ENCODE measurements around the gene RETREG2. TPM values are rescaled to one million over a fixed set of nuclear protein-coding genes. Genes with fewer than 3 reads are reported as not detected.
A peak's percentile ranks its signal among the peaks of the same experiment; 100 is the strongest.

Gene RETREG2
- total RNA-seq, 3 donors from 2014 or later (not counting 1 experiment from before 2014, with no cell fraction given) = 77.0 to 81.9 (median 79.0) TPM

GRCh38 chr2:219142329-219142728, 35.7 kb upstream of the RETREG2 start:
- H3K4me3 Mint-ChIP-seq = no peak overlapping the region
- H3K27ac ChIP-seq (ENCODE audit: low read length) = no peak overlapping the region
- intact Hi-C loops (cut with micrococcal nuclease) = no loop called here
- H3K27me3 Mint-ChIP-seq (ENCODE audit: low read depth in 2 of 2) = no peaks in the 10 kb centered on the region
- no peak for TF ChIP-seq CTCF (IDR thresholded peaks at IDR 0.05)
- no peak overlapping the region for H3K27ac Mint-ChIP-seq
- H3K9me3 ChIP-seq (ENCODE audit: control insufficient read depth, insufficient read depth, low read length) = no peaks in the 10 kb centered on the region
- peaks cover 0 to 7% of the 10 kb centered on the region in 2 donors for H3K4me1 Mint-ChIP-seq
- no peaks in the 10 kb centered on the region for H3K9me3 Mint-ChIP-seq
- DNase-seq = no peak
- no peaks in the 10 kb centered on the region for H3K27me3 ChIP-seq (ENCODE audit: control insufficient read depth, insufficient read depth, low read length)
- H3K36me3 Mint-ChIP-seq = peaks cover 22% of the 10 kb centered on the region
- ATAC-seq = no peak
- peaks cover 45% of the 10 kb centered on the region for H3K36me3 ChIP-seq (ENCODE audit: control insufficient read depth, insufficient read depth, low read length)
- 94% methylated on average over 6 of the region's 6 CpGs for WGBS (ENCODE audit: insufficient coverage)
- no peak overlapping the region for H3K4me3 ChIP-seq (ENCODE audit: low read length)
- H3K4me1 ChIP-seq (ENCODE audit: control insufficient read depth, insufficient read depth, low read length) = no peaks in the 10 kb centered on the region

GRCh38 chr2:219149667-219150066, 28.4 kb upstream of the RETREG2 start:
- H3K27ac Mint-ChIP-seq = no peak overlapping the region
- Histone ChIP-seq H3K9me3 (ENCODE audit: control insufficient read depth, insufficient read depth, low read length) (no peaks in the 10 kb centered on the region), H3K27me3 (ENCODE audit: control insufficient read depth, insufficient read depth, low read length) (no peaks in the 10 kb centered on the region), H3K27ac (ENCODE audit: low read length) (no peak overlapping the region), H3K4me3 (ENCODE audit: low read length) (no peak overlapping the region), H3K4me1 (ENCODE audit: control insufficient read depth, insufficient read depth, low read length) (no peaks in the 10 kb centered on the region), H3K36me3 (ENCODE audit: control insufficient read depth, insufficient read depth, low read length) (peaks cover 40% of the 10 kb centered on the region)
- WGBS (ENCODE audit: insufficient coverage) = no CpG with 5 or more reads among the region's 1 CpG
- intact Hi-C loops (cut with micrococcal nuclease) = no loop called here
- H3K36me3 Mint-ChIP-seq = peaks cover 18% of the 10 kb centered on the region
- no peaks in the 10 kb centered on the region for H3K9me3 Mint-ChIP-seq
- H3K4me3 Mint-ChIP-seq = no peak overlapping the region
- no peaks in the 10 kb centered on the region for H3K4me1 Mint-ChIP-seq
- H3K27me3 Mint-ChIP-seq (ENCODE audit: low read depth in 2 of 2) = no peaks in the 10 kb centered on the region
- ATAC-seq (no peak), DNase-seq (no peak)
- TF ChIP-seq CTCF (IDR thresholded peaks at IDR 0.05) = no peak

- intact Hi-C loops (cut with micrococcal nuclease) = loop anchor here (1.0 kb wide), 2 partner anchors 97 to 126 kb away; no protein-coding TSS in a partner anchor
- DNase-seq (peak in 1 of 2 donors; percentile 86), ATAC-seq (peak in 2 of 3 donors; percentile 36 to 43)
- no peak overlapping the region for H3K27ac Mint-ChIP-seq
- no peaks in the 10 kb centered on the region for H3K9me3 Mint-ChIP-seq
- 32% methylated on average over 3 of the region's 4 CpGs for WGBS (ENCODE audit: insufficient coverage)
- no peak overlapping the region for H3K4me3 Mint-ChIP-seq
- no peaks in the 10 kb centered on the region for H3K27me3 ChIP-seq (ENCODE audit: control insufficient read depth, insufficient read depth, low read length)
- H3K9me3 ChIP-seq (ENCODE audit: control insufficient read depth, insufficient read depth, low read length) = no peaks in the 10 kb centered on the region
- H3K4me1 ChIP-seq (ENCODE audit: control insufficient read depth, insufficient read depth, low read length) = peaks cover 6% of the 10 kb centered on the region
- no peak overlapping the region for H3K27ac ChIP-seq (ENCODE audit: low read length)
- H3K4me1 Mint-ChIP-seq = peaks cover 5 to 17% of the 10 kb centered on the region in 2 donors
- TF ChIP-seq CTCF (IDR thresholded peaks at IDR 0.05) = peak; percentile 86
- H3K4me3 ChIP-seq (ENCODE audit: low read length) = no peak overlapping the region
- H3K27me3 Mint-ChIP-seq (ENCODE audit: low read depth in 2 of 2) = no peaks in the 10 kb centered on the region
- no peaks in the 10 kb centered on the region for H3K36me3 Mint-ChIP-seq
- peaks cover 32% of the 10 kb centered on the region for H3K36me3 ChIP-seq (ENCODE audit: control insufficient read depth, insufficient read depth, low read length)
These were observed 22.9 kb upstream of the RETREG2 start for GRCh38 chr2:219155054-219155644.

GRCh38 chr2:219157396-219157795, 20.7 kb upstream of the RETREG2 start:
- H3K9me3 Mint-ChIP-seq = no peaks in the 10 kb centered on the region
- Histone ChIP-seq H3K4me3 (ENCODE audit: low read length) (no peak overlapping the region), H3K36me3 (ENCODE audit: control insufficient read depth, insufficient read depth, low read length) (peaks cover 29% of the 10 kb centered on the region), H3K27ac (ENCODE audit: low read length) (no peak overlapping the region), H3K9me3 (ENCODE audit: control insufficient read depth, insufficient read depth, low read length) (no peaks in the 10 kb centered on the region), H3K27me3 (ENCODE audit: control insufficient read depth, insufficient read depth, low read length) (no peaks in the 10 kb centered on the region), H3K4me1 (ENCODE audit: control insufficient read depth, insufficient read depth, low read length) (peaks cover 13% of the 10 kb centered on the region)
- no peak overlapping the region for H3K27ac Mint-ChIP-seq
- WGBS (ENCODE audit: insufficient coverage) = 93% methylated on average over 7 of the region's 8 CpGs
- ATAC-seq = no peak
- H3K27me3 Mint-ChIP-seq (ENCODE audit: low read depth in 2 of 2) = no peaks in the 10 kb centered on the region
- TF ChIP-seq CTCF (IDR thresholded peaks at IDR 0.05) = no peak
- DNase-seq = no peak
- no peaks in the 10 kb centered on the region for H3K36me3 Mint-ChIP-seq
- H3K4me1 Mint-ChIP-seq = peaks cover 16 to 31% of the 10 kb centered on the region in 2 donors
- H3K4me3 Mint-ChIP-seq = no peak overlapping the region
- intact Hi-C loops (cut with micrococcal nuclease) = no loop called here
